ENCODE data around the gene CCDC157. TPM values are rescaled to one million over a fixed set of nuclear protein-coding genes. Genes with fewer than 3 reads are reported as not detected.

CCDC157 gene
- total RNA-seq, 1 donor, result 2.6 TPM

DNA sequence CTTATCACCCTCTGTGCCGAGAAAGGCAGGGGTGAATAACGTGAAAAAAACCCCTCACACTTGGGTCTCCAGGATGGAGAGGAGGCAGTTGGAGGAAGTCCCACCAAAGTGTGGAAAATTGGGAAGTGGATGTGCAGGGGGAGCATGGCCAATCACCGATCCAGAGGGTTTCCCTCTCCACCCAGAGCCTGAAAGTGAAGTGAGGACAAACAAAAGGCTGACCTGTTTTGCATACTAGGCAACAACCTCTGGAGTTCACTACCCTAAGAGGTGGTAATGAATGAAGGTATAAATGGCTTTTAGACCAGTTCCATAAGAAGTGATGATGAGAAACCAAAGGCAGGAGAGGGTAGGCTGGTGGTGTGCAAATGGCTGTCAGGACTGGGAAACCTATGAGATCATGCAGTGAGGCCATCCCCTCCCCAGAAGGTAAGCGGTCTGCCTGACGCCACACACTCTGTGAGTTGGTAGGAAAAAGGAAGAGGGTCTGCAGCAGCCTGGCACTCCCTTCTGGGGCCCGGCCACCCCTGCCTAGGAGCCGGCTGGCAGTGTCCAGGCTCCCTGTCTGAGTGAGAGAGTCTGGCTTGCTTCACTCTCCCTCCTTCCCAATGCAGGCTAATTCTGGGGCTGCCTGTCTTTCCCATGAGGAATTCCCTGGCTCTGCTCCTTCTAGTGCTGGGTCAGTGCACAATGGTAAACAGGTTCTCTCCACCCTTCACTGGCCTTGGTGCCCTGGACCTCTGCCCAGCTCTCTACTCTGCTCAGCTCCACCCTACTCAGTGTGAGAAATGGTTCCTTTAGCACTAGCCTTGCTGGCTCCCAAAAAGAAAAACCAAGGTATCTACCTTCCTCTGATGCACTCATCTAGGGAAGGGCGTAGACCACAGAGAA, 45.7 kb upstream of the CCDC157 start:
- peak overlapping the region; percentile 33 for H3K4me3 ChIP-seq (ENCODE audit: low read depth, low read length)
- peak; percentile 95 for DNase-seq (ENCODE audit: low read depth)
- TF ChIP-seq, protein P1, sequence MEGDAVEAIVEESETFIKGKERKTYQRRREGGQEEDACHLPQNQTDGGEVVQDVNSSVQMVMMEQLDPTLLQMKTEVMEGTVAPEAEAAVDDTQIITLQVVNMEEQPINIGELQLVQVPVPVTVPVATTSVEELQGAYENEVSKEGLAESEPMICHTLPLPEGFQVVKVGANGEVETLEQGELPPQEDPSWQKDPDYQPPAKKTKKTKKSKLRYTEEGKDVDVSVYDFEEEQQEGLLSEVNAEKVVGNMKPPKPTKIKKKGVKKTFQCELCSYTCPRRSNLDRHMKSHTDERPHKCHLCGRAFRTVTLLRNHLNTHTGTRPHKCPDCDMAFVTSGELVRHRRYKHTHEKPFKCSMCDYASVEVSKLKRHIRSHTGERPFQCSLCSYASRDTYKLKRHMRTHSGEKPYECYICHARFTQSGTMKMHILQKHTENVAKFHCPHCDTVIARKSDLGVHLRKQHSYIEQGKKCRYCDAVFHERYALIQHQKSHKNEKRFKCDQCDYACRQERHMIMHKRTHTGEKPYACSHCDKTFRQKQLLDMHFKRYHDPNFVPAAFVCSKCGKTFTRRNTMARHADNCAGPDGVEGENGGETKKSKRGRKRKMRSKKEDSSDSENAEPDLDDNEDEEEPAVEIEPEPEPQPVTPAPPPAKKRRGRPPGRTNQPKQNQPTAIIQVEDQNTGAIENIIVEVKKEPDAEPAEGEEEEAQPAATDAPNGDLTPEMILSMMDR (IDR thresholded peaks at IDR 0.05; ENCODE audit: insufficient read depth, low read length), result no peak

DNA sequence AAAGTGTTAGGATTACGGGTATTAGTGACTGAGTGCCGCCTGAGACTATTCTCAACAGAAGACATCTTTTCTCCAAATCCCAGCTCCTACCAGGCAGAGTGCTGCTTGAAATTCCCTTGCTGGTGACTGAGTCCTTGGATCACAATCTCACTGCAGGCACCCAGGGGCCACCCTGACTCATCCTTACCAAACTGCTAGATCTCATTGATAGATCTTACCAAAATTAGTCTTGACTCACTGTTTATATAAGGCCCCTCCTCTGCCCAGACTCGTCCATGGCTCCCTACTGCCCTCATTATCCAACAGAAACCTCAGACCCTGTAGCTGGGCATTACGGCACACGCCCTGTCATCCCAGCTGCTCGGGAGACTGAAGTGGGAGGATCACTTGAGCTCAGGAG, 44.8 kb upstream of the CCDC157 start:
- TF ChIP-seq, protein P1 (IDR thresholded peaks at IDR 0.05; ENCODE audit: insufficient read depth, low read length), result no peak
- DNase-seq (ENCODE audit: low read depth), result peak; percentile 74
- no peak overlapping the region for H3K4me3 ChIP-seq (ENCODE audit: low read depth, low read length)

DNA sequence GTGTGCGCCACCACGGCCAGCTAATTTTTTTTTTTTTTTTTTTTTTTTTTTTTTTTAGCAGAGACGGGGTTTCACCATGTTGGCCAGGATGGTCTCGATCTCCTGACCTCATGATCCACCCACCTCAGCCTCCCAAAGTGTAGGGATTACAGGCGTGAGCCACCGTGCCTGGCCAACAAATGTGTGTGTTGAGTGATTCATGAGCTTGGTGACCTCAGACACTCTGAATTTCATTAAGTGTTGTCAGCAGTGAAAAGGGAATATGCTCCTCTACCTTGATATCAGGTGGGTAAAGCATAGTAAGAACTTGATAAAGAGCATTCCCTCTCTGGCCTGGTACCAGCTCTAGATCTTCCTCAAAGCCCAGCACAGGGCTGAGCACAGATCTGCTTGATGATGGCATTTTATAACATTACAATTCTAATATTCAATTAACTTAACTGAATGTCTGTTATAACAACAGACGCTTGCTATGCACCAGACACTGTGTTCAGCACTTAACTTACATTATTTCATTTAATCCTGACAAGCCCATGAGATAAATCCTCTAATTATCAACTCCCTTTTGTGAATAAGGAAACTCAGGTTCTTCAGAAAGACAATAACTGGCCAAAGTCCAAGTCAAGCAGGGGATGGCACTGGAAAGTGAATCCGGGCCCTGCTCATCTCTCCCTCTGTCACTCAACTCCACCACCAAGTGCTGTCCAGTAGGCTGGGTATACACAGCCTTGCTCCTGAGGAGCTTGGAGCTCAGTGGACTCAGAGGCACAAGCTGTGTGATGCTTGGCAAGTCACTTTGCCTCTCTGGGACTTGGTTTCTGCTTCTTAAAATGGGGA, 43.1 kb upstream of the CCDC157 start:
- no peak overlapping the region for H3K4me3 ChIP-seq (ENCODE audit: low read depth, low read length)
- TF ChIP-seq, protein P1 (IDR thresholded peaks at IDR 0.05; ENCODE audit: insufficient read depth, low read length), result no peak
- no peak for DNase-seq (ENCODE audit: low read depth)

DNA sequence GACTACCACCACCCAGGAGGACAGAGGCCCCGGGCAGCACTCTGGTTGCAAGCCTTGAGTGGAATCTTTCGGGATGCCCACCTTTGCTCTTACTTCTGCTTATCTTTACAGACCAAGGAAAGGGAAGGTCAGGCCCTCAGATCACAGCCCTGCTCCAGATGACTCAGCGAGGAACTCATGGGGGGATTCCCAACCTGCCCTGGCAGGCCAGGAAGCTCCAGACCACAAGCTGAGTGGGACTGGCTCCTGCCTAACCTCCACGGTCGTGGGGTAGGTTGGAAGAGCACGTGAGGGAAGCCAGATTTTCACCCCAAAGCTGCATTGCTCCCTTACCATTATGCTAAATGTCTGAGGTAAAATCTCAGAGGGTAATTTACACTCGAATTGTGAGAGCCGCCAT, 41.9 kb upstream of the CCDC157 start:
- no peak overlapping the region for H3K4me3 ChIP-seq (ENCODE audit: low read depth, low read length)
- TF ChIP-seq, protein P1 (IDR thresholded peaks at IDR 0.05; ENCODE audit: insufficient read depth, low read length), result no peak
- no peak for DNase-seq (ENCODE audit: low read depth)

DNA sequence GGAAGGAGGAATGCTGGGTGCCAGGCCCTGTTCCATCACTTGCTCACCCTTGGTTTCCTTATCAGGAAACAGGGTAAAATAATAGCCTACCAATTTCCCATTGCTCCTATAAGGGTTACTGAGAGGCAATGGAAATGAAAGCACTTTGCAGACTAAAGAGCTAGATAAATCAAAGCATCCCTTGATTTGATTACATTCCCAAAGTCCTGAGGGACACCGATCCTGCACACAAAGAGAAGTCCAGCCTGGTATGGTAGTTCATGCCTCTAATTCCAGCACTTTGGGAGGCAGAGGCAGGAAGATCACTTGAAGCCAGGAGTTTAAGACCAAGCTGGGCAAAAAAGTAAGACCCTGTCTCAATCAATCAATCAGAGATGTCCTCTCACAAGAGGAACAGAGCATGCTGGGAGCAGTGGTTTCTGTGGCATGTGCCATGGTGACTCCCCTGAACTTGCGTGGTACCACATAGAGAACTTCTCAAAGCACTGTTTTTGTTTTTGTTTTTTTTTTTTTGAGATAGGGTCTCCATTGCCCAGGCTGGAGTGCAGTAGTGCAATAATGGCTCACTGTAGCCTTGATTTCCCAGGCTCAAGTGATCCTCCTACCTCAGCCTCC, 40.7 kb upstream of the CCDC157 start:
- TF ChIP-seq, protein P1 (IDR thresholded peaks at IDR 0.05; ENCODE audit: insufficient read depth, low read length), result no peak
- DNase-seq (ENCODE audit: low read depth), result no peak
- no peak overlapping the region for H3K4me3 ChIP-seq (ENCODE audit: low read depth, low read length)

DNA sequence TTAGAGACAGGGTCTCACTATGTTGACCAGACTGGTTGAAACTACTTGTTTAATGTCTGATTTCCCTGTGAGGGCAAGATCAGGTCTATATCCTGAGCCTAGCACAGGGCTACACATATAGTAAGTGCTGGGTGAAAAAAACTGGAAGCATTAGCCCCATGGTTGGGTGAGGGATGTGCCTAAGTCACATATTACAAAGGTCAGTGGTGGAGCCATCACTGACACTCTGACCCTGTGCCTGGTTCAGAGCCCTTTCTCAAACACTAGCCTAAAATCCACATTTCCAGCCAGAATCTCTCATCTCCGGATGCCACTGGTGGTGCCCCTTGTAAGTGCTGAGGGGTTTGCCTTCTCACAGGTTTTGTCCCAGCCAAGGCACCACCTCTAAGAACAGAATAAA, 39.0 kb upstream of the CCDC157 start:
- no peak for DNase-seq (ENCODE audit: low read depth)
- TF ChIP-seq, protein P1 (IDR thresholded peaks at IDR 0.05; ENCODE audit: insufficient read depth, low read length), result no peak

More for the DNA sequence above, 39.0 kb upstream of the CCDC157 start:
- no peak overlapping the region for H3K4me3 ChIP-seq (ENCODE audit: low read depth, low read length)
